ENCODE measurements around the gene AHCTF1. TPM values are rescaled to one million over a fixed set of nuclear protein-coding genes. Genes with fewer than 3 reads are reported as not detected.

AHCTF1 gene
- total and polyA plus RNA-seq, 2 of the 8 experiments (the other 6 are each of a cell fraction or from before 2014, with no cell fraction given), result 7.9 to 44.5 TPM

DNA sequence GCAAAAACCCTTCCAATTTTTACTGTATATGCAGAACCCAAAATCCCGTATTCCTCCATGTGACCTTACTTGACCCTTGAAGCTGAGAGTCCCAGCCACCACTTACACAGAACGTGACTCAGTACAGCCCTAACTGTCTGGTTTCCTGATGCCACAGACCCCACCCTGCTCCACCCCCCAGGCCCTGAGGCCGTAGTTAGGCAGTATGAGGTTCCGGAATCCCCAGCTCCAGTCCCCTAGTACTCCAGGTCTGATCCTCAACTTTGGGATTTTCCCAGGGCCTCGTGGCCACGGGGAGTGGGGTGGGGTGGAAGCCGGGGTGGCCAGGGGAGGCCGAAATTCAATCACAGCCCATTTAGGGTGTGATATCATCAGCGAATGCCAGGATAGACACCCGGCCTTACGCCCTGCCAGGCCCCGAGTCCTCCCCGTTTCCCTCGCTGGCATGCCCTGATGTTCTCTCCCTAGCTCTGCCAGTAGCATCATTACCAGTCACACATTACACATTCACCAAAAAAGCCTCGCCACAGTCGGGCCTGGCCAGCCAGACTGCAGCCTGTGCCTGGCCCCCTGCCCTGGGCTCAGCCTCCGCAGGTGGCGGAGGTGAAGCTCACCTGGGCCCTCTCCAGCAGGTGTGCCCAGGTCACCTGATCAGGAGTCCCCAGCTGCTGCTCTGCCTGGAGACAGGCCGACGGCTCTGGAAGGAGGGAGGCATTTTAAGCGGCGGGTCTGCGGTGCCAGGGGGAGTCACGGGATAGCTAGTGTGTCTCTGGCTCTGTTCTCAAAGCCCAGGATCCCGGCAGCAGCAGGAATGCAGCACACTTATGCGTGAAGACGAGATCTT is 136.7 kb downstream of the AHCTF1 start (continued):
- TF ChIP-seq, protein P1, sequence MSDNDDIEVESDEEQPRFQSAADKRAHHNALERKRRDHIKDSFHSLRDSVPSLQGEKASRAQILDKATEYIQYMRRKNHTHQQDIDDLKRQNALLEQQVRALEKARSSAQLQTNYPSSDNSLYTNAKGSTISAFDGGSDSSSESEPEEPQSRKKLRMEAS (IDR thresholded peaks at IDR 0.05), result peak; percentile 60; the same call in 1 of the 2 replicates
- TF ChIP-seq POU5F1 (IDR thresholded peaks at IDR 0.05; ENCODE audit: low read depth, low read length) (no peak), MAFK (IDR thresholded peaks at IDR 0.05; ENCODE audit: low read depth, low read length) (no peak), TCF12 (IDR thresholded peaks at IDR 0.05; ENCODE audit: low read depth, low read length) (peak; percentile 58; the same call in 1 of the 2 replicates), EGR1 (IDR thresholded peaks at IDR 0.05; ENCODE audit: borderline replicate concordance, low read depth, low read length) (no peak), RFX5 (IDR thresholded peaks at IDR 0.05; ENCODE audit: borderline replicate concordance, low read depth, low read length) (peak; percentile 45; the same call in 1 of the 2 replicates), CBX8 (IDR thresholded peaks at IDR 0.05; ENCODE audit: borderline replicate concordance, low read depth, low read length) (no peak), JUN (IDR thresholded peaks at IDR 0.05; ENCODE audit: low read depth, low read length) (no peak), GABPA (IDR thresholded peaks at IDR 0.05; ENCODE audit: borderline replicate concordance, insufficient read depth, low read length) (no peak), CEBPB (IDR thresholded peaks at IDR 0.05; ENCODE audit: low read depth, low read length) (no peak), POLR2AphosphoS5 (IDR thresholded peaks at IDR 0.05; ENCODE audit: low read depth, low read length) (no peak)
- TF ChIP-seq, protein P2, sequence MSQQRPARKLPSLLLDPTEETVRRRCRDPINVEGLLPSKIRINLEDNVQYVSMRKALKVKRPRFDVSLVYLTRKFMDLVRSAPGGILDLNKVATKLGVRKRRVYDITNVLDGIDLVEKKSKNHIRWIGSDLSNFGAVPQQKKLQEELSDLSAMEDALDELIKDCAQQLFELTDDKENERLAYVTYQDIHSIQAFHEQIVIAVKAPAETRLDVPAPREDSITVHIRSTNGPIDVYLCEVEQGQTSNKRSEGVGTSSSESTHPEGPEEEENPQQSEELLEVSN (IDR thresholded peaks at IDR 0.05), result peak; percentile 56
